Mucosa of descending colon (tissue), 3 donors: ENCODE results near the gene SPPL2C. TPM values are rescaled to one million over a fixed set of nuclear protein-coding genes. Genes with fewer than 3 reads are reported as not detected.

Experiments used
- ATAC-seq: fragments of 200-7000 bp; cut with Tn5 transposase; one replicate; pipeline ENCODE4 v1.9.1; 2020; ENCODE audit warnings: mild to moderate bottlenecking, moderate library complexity
- DNase-seq, 3 donors: peaks; one replicate each; pipeline ENCODE4 v3.0.0-alpha.2; 2020
- H3K36me3 ChIP-seq: fragments of 200-600 bp; one replicate; pipeline ENCODE4 v1.8.0; 2021; ENCODE audit warnings: low read depth, mild to moderate bottlenecking
- H3K4me1 ChIP-seq: fragments of 200-600 bp; one replicate; pipeline ENCODE4 v1.8.0; 2021; ENCODE audit warnings: low read depth, mild to moderate bottlenecking
- H3K4me3 ChIP-seq: fragments of 200-600 bp; one replicate; pipeline ENCODE4 v1.8.0; 2021; ENCODE audit warnings: mild to moderate bottlenecking
- H3K9me3 ChIP-seq: fragments of 200-600 bp; one replicate; pipeline ENCODE4 v1.8.0; 2021; ENCODE audit warnings: mild to moderate bottlenecking
- CTCF ChIP-seq: fragments of 200-600 bp; IDR thresholded peaks from one replicate; pipeline ENCODE4 v1.8.0; 2022; ENCODE audit warnings: antibody characterized with exemption, mild to moderate bottlenecking
- intact Hi-C, 2 donors: fragments of 100-400 bp; cut with DNase I in 1 of 2; cut with micrococcal nuclease in 1 of 2; formaldehyde crosslinking; loops; one replicate each; pipeline versions ENCODE4 v1.11.0 to v1.11.1; 2022; cut with DNase I, micrococcal nuclease
- total RNA-seq, 3 donors: library from RNA; stranded (reverse); fragmentation: NEBNext Ultra II Directional in 2 of 3; extraction: Animal tissue kit (Norgen Biotek cat#: 25700) in 2 of 3; gene quantifications; one replicate each; pipeline versions ENCODE4 v1.2.1 to v1.2.4, GENCODE V29; 2021 to 2023
- donor health status: DM: no; HTN: no; CAD: no; lungs with moderate emphysema.
- donor health status: DM: no; HTN: no; CAD: no.
- donor health status: DM: no; HTN: yes; CAD: no.

The SPPL2C gene
- total RNA-seq, 3 donors from 2014 or later = not detected

GRCh38 chr17:45843722-45844121 is 959 bp upstream of the SPPL2C start:
- Histone ChIP-seq H3K9me3 (no peaks in the 10 kb centered on the region), H3K36me3 (no peaks in the 10 kb centered on the region), H3K4me1 (no peaks in the 10 kb centered on the region), H3K4me3 (no peak overlapping the region)
- no peak for TF ChIP-seq CTCF
- no peak for DNase-seq
- ATAC-seq = no peak
- intact Hi-C loops = no loop called here

GRCh38 chr17:45845376-45846185 is 900 bp downstream of the SPPL2C start:
- no peak for TF ChIP-seq CTCF
- intact Hi-C loops = no loop called here
- H3K9me3 ChIP-seq = no peaks in the 10 kb centered on the region
- ATAC-seq = no peak
- DNase-seq = no peak
- no peaks in the 10 kb centered on the region for H3K36me3 ChIP-seq
- H3K4me1 ChIP-seq = no peaks in the 10 kb centered on the region
- H3K4me3 ChIP-seq = no peak overlapping the region

- Histone ChIP-seq H3K9me3 (no peaks in the 10 kb centered on the region), H3K4me3 (no peak overlapping the region), H3K4me1 (no peaks in the 10 kb centered on the region), H3K36me3 (no peaks in the 10 kb centered on the region)
- ATAC-seq = no peak
- no peak for DNase-seq
- intact Hi-C loops = no loop called here
- no peak for TF ChIP-seq CTCF
Observed at GRCh38 chr17:45846223-45846622, 1.5 kb downstream of the SPPL2C start.

- DNase-seq (no peak), ATAC-seq (no peak)
- Histone ChIP-seq H3K36me3 (no peaks in the 10 kb centered on the region), H3K4me3 (no peak overlapping the region), H3K9me3 (no peaks in the 10 kb centered on the region), H3K4me1 (no peaks in the 10 kb centered on the region)
- intact Hi-C loops = no loop called here
- TF ChIP-seq CTCF = no peak
Observed at GRCh38 chr17:45846646-45847045, 2.0 kb downstream of the SPPL2C start.

GRCh38 chr17:45847101-45847500 is 2.4 kb downstream of the SPPL2C start:
- Histone ChIP-seq H3K36me3 (no peaks in the 10 kb centered on the region), H3K9me3 (no peaks in the 10 kb centered on the region), H3K4me3 (no peak overlapping the region), H3K4me1 (no peaks in the 10 kb centered on the region)
- intact Hi-C loops = no loop called here
- DNase-seq = no peak
- no peak for TF ChIP-seq CTCF
- no peak for ATAC-seq
